Peyer's patch (tissue), 4 donors: ENCODE data around the gene ATXN2. TPM values are rescaled to one million over a fixed set of nuclear protein-coding genes. Genes with fewer than 3 reads are reported as not detected.
A peak's percentile ranks its signal among the peaks of the same experiment; 100 is the strongest.

Experiments
- DNase-seq, 3 donors: peaks; one replicate each; pipeline ENCODE4 v3.0.0-alpha.2; 2017 to 2019
- H3K27ac ChIP-seq, 4 donors: fragments of 200-600 bp; sonication (generic); one replicate each; pipeline ENCODE4 v1.5.1; 2016 to 2019
- H3K27me3 ChIP-seq, 2 donors: fragments of 200-600 bp; sonication (generic); one replicate each; pipeline ENCODE4 v1.5.1; 2019
- H3K36me3 ChIP-seq, 3 donors: fragments of 200-600 bp; sonication (generic); one replicate each; pipeline ENCODE4 v1.5.1; 2016 to 2019
- H3K4me1 ChIP-seq, 4 donors: fragments of 200-600 bp; sonication (generic); one replicate each; pipeline ENCODE4 v1.5.1; 2016 to 2019
- H3K4me3 ChIP-seq, 4 donors: fragments of 200-600 bp; sonication (generic); 1 replicate in 3 of 4; 2 replicates in 1 of 4; pipeline ENCODE4 v1.5.1; 2016 to 2019; ENCODE audit warnings: mild to moderate bottlenecking in 1 of 4
- H3K9me3 ChIP-seq, 4 donors: fragments of 200-600 bp; sonication (generic); one replicate each; pipeline ENCODE4 v1.5.1; 2016 to 2019; ENCODE audit warnings: mild to moderate bottlenecking in 1 of 4
- CTCF ChIP-seq, 6 experiments: fragments of 450-650 bp in 4 of 6; fragments of 200-600 bp in 2 of 6; sonication (generic) in 1 of 6; IDR thresholded peaks; one replicate each; pipeline ENCODE4 v1.5.1; 2017 to 2019; ENCODE audit warnings: antibody characterized with exemption in 6 of 6, mild to moderate bottlenecking in 3 of 6, moderate library complexity in 1 of 6
- POLR2A ChIP-seq, 2 donors: fragments of 450-650 bp; IDR thresholded peaks; one replicate each; pipeline ENCODE4 v1.5.1; 2017; ENCODE audit warnings: antibody characterized with exemption in 2 of 2, mild to moderate bottlenecking in 2 of 2, moderate library complexity in 2 of 2
- total RNA-seq, 4 donors: library from RNA; depleted of rRNA; stranded (reverse); fragments of >200 nt; gene quantifications; one replicate each; pipeline ENCODE4 v1.1.0, GENCODE V29; 2016

ATXN2 gene
- total RNA-seq, 4 donors from 2014 or later = 35.9 to 111 (median 90.8) TPM

GRCh38 chr12:111414711-111415252 is 184.3 kb downstream of the ATXN2 start:
- peaks cover 0 to 44% (median 29%) of the 10 kb centered on the region in 4 donors for H3K4me1 ChIP-seq

GRCh38 chr12:111413442-111414086 is 185.6 kb downstream of the ATXN2 start:
- Histone ChIP-seq H3K27ac (peak overlapping the region in 1 of 4 donors; percentile 1), H3K27me3 (no peaks in the 10 kb centered on the region), H3K36me3 (peaks cover 0 to 6% (median 0%) of the 10 kb centered on the region in 3 donors), H3K4me1 (peaks cover 0 to 56% (median 40%) of the 10 kb centered on the region in 4 donors), H3K4me3 (no peak overlapping the region), H3K9me3 (no peaks in the 10 kb centered on the region)
- DNase-seq = peak in 2 of 3 donors; percentile 71 to 77
- TF ChIP-seq CTCF (IDR thresholded peaks at IDR 0.05) = no peak

More at GRCh38 chr12:111414711-111415252, 184.3 kb downstream of the ATXN2 start:
- TF ChIP-seq POLR2A (IDR thresholded peaks at IDR 0.05) (no peak), CTCF (IDR thresholded peaks at IDR 0.05) (no peak)
- Histone ChIP-seq H3K36me3 (peaks cover 0 to 14% (median 0%) of the 10 kb centered on the region in 3 donors), H3K27me3 (no peaks in the 10 kb centered on the region), H3K9me3 (no peaks in the 10 kb centered on the region), H3K27ac (no peak overlapping the region), H3K4me3 (no peak overlapping the region)
- DNase-seq = no peak

GRCh38 chr12:111412830-111413441 is 186.2 kb downstream of the ATXN2 start:
- peak overlapping the region in 3 of 4 donors; percentile 63 to 93 (median 65) for H3K27ac ChIP-seq

GRCh38 chr12:111412007-111412829 is 186.9 kb downstream of the ATXN2 start:
- peak overlapping the region; percentile 40 to 93 (median 64) for H3K27ac ChIP-seq
- no peak for TF ChIP-seq CTCF (IDR thresholded peaks at IDR 0.05)
- no peak for TF ChIP-seq POLR2A (IDR thresholded peaks at IDR 0.05)
- H3K4me1 ChIP-seq = peaks cover 0 to 70% (median 48%) of the 10 kb centered on the region in 4 donors
- H3K27me3 ChIP-seq = no peaks in the 10 kb centered on the region
- peak in 1 of 3 donors; percentile 48 for DNase-seq
- no peaks in the 10 kb centered on the region for H3K9me3 ChIP-seq
- H3K4me3 ChIP-seq = no peak overlapping the region
- H3K36me3 ChIP-seq = no peaks in the 10 kb centered on the region

More at GRCh38 chr12:111412830-111413441, 186.2 kb downstream of the ATXN2 start:
- no peak for DNase-seq
- TF ChIP-seq POLR2A (IDR thresholded peaks at IDR 0.05) (no peak), CTCF (IDR thresholded peaks at IDR 0.05) (no peak)
- H3K4me3 ChIP-seq = no peak overlapping the region
- H3K27me3 ChIP-seq = no peaks in the 10 kb centered on the region
- peaks cover 0 to under 1% (median 0%) of the 10 kb centered on the region in 3 donors for H3K36me3 ChIP-seq
- H3K9me3 ChIP-seq = no peaks in the 10 kb centered on the region
- peaks cover 0 to 63% (median 43%) of the 10 kb centered on the region in 4 donors for H3K4me1 ChIP-seq

- DNase-seq = no peak
- H3K27ac ChIP-seq = peak overlapping the region; percentile 40 to 93 (median 64)
- no peaks in the 10 kb centered on the region for H3K27me3 ChIP-seq
- no peaks in the 10 kb centered on the region for H3K36me3 ChIP-seq
- peaks cover 0 to 76% (median 49%) of the 10 kb centered on the region in 4 donors for H3K4me1 ChIP-seq
- no peaks in the 10 kb centered on the region for H3K9me3 ChIP-seq
- H3K4me3 ChIP-seq = no peak overlapping the region
- TF ChIP-seq CTCF (IDR thresholded peaks at IDR 0.05) (no peak), POLR2A (IDR thresholded peaks at IDR 0.05) (no peak)
These were observed 187.8 kb downstream of the ATXN2 start for GRCh38 chr12:111411185-111411764.
